ENCODE data around the gene KCNC4.

KCNC4 gene

GRCh38 chr1:110228869-110229268 is 18.8 kb downstream of the KCNC4 start:
- H3K36me3 ChIP-seq (ENCODE audit: low read depth): no peaks in the 10 kb centered on the region
- no peaks in the 10 kb centered on the region for H3K9me3 ChIP-seq (ENCODE audit: severe bottlenecking)
- H3K4me1 ChIP-seq (ENCODE audit: insufficient read depth, poor library complexity, severe bottlenecking): peaks cover 13% of the 10 kb centered on the region
- H3K27ac ChIP-seq (ENCODE audit: poor library complexity, severe bottlenecking): peak overlapping the region; percentile 19
- no peak overlapping the region for H3K4me3 ChIP-seq (ENCODE audit: severe bottlenecking)
- ATAC-seq (ENCODE audit: low read depth): no peak; the same call in 2 of the 3 replicates
- H3K27me3 ChIP-seq (ENCODE audit: insufficient read depth, poor library complexity, severe bottlenecking): no peaks in the 10 kb centered on the region
- TF ChIP-seq, protein P1, sequence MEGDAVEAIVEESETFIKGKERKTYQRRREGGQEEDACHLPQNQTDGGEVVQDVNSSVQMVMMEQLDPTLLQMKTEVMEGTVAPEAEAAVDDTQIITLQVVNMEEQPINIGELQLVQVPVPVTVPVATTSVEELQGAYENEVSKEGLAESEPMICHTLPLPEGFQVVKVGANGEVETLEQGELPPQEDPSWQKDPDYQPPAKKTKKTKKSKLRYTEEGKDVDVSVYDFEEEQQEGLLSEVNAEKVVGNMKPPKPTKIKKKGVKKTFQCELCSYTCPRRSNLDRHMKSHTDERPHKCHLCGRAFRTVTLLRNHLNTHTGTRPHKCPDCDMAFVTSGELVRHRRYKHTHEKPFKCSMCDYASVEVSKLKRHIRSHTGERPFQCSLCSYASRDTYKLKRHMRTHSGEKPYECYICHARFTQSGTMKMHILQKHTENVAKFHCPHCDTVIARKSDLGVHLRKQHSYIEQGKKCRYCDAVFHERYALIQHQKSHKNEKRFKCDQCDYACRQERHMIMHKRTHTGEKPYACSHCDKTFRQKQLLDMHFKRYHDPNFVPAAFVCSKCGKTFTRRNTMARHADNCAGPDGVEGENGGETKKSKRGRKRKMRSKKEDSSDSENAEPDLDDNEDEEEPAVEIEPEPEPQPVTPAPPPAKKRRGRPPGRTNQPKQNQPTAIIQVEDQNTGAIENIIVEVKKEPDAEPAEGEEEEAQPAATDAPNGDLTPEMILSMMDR (IDR thresholded peaks at IDR 0.05; ENCODE audit: poor library complexity, severe bottlenecking): no peak
- no peak for DNase-seq (ENCODE audit: low spot score)

DNA sequence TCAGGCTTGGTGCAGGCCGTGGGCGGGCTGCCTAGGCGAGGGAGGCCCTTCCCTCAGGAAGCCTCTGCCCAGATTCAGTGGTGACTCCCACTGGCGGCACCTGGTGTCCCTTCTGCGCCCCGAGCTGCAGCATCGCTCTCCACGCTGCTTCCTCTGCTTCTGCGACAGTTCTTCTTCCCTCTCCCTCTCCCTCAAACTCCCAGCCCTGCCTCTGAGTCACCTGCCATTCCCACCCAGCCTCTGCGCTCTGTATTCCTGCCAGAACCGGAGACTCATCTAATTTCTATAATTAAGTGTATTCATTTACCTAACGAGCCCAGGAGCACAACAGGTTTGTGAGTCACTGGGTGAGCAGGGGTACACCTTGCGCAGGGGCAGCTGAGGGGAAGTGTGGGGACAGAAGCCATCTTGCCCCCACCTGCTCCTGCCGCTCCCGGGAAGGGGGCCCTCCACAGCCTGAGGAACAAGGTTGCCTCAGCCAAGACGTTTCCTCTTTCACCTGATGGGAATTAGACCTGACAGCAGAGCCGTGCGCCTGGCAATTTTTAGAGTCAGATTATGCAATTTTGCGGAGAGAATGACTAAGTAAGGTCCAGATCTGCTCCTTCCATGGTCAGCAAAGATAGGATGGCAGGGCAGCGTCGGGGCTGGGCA is 19.4 kb downstream of the KCNC4 start:
- peak overlapping the region; percentile 19 for H3K27ac ChIP-seq (ENCODE audit: poor library complexity, severe bottlenecking)
- H3K27me3 ChIP-seq (ENCODE audit: insufficient read depth, poor library complexity, severe bottlenecking): no peaks in the 10 kb centered on the region
- ATAC-seq (ENCODE audit: low read depth): peak; percentile 77
- H3K9me3 ChIP-seq (ENCODE audit: severe bottlenecking): no peaks in the 10 kb centered on the region
- H3K4me3 ChIP-seq (ENCODE audit: severe bottlenecking): no peak overlapping the region
- H3K4me1 ChIP-seq (ENCODE audit: insufficient read depth, poor library complexity, severe bottlenecking): peaks cover 13% of the 10 kb centered on the region
- H3K36me3 ChIP-seq (ENCODE audit: low read depth): no peaks in the 10 kb centered on the region
- TF ChIP-seq, protein P1 (IDR thresholded peaks at IDR 0.05; ENCODE audit: poor library complexity, severe bottlenecking): no peak
- peak; percentile 79 for DNase-seq (ENCODE audit: low spot score)

- Histone ChIP-seq H3K27me3 (ENCODE audit: insufficient read depth, poor library complexity, severe bottlenecking) (no peaks in the 10 kb centered on the region), H3K4me3 (ENCODE audit: severe bottlenecking) (no peak overlapping the region), H3K27ac (ENCODE audit: poor library complexity, severe bottlenecking) (no peak overlapping the region), H3K4me1 (ENCODE audit: insufficient read depth, poor library complexity, severe bottlenecking) (peaks cover 17% of the 10 kb centered on the region), H3K9me3 (ENCODE audit: severe bottlenecking) (no peaks in the 10 kb centered on the region), H3K36me3 (ENCODE audit: low read depth) (no peaks in the 10 kb centered on the region)
- ATAC-seq (ENCODE audit: low read depth) (no peak), DNase-seq (ENCODE audit: low spot score) (no peak)
- TF ChIP-seq, protein P1 (IDR thresholded peaks at IDR 0.05; ENCODE audit: poor library complexity, severe bottlenecking): no peak
Measured at GRCh38 chr1:110230381-110231199, 20.5 kb downstream of the KCNC4 start.

DNA sequence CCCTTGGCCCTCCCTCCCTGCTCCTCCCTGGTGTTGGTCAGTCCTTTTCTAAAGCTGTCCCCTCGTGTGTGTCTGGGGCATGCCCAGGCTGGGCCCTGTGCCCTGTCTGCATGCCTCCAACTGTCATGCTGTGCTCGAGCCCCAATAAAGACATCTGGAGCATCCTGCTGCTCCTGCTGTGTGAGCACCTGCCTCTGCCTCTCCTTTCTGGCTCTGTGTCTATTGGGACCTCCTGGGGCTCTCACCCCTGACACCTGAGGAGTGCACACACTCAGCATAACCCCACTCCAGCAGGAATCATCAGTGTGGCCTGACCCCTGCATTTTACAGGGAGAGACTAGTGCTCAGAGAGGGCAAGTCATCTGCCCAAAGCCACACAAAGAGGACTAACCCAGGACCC is 23.7 kb downstream of the KCNC4 start:
- no peaks in the 10 kb centered on the region for H3K27me3 ChIP-seq (ENCODE audit: insufficient read depth, poor library complexity, severe bottlenecking)
- H3K4me3 ChIP-seq (ENCODE audit: severe bottlenecking): no peak overlapping the region
- no peaks in the 10 kb centered on the region for H3K36me3 ChIP-seq (ENCODE audit: low read depth)
- H3K27ac ChIP-seq (ENCODE audit: poor library complexity, severe bottlenecking): no peak overlapping the region
- no peak for DNase-seq (ENCODE audit: low spot score)
- no peaks in the 10 kb centered on the region for H3K9me3 ChIP-seq (ENCODE audit: severe bottlenecking)
- TF ChIP-seq, protein P1 (IDR thresholded peaks at IDR 0.05; ENCODE audit: poor library complexity, severe bottlenecking): no peak
- peaks cover 24% of the 10 kb centered on the region for H3K4me1 ChIP-seq (ENCODE audit: insufficient read depth, poor library complexity, severe bottlenecking)
- ATAC-seq (ENCODE audit: low read depth): no peak
